SK-N-SH (cell line): ENCODE results near the gene NFATC3. TPM values are rescaled to one million over a fixed set of nuclear protein-coding genes. Genes with fewer than 3 reads are reported as not detected.
"Not testable (repeated sequence)": the region's sequence is repeated elsewhere in the genome, so short reads cannot be mapped to it uniquely, and the experiment has no call there.

ENCODE experiments used
- CTCF ChIA-PET: fragments of 300-600, 350-600 bp; formaldehyde crosslinking; extraction: SDS; loops from one replicate; lab custom pipeline; 2021; lab: Yijun Ruan, JAX
- POLR2A ChIA-PET: fragments of 350-600 bp; sonication (Branson Sonifier 250); formaldehyde crosslinking; extraction: SDS; loops from one replicate; lab custom pipeline; 2020; ENCODE audit warnings: antibody characterized with exemption, inconsistent platforms; lab: Yijun Ruan, JAX
- DNase-seq: peaks from one replicate; pipeline ENCODE4 v3.0.0; 2012
- H2AFZ ChIP-seq: fragments of 200-600 bp; sonication (generic); 2 replicates; pipeline ENCODE4 v1.8.1; 2016; ENCODE audit warnings: antibody characterized with exemption, mild to moderate bottlenecking, low read depth
- H3F3A ChIP-seq: fragments of 200-600 bp; sonication (generic); replicated peaks from 2 replicates; pipeline ENCODE3; 2016; ENCODE audit warnings: antibody characterized with exemption, mild to moderate bottlenecking; ENCODE audit not compliant: insufficient read depth
- H3K27ac ChIP-seq, 2 experiments: fragments of 200-500 bp in 1 of 2; fragments of 200-600 bp in 1 of 2; sonication (Bioruptor generic) in 1 of 2; sonication (generic), shearing (Covaris generic) in 1 of 2; 2 replicates each; pipeline versions ENCODE4 v1.5.1 to v1.6.1; 2014 to 2016; ENCODE audit warnings: low read depth in 2 of 2, inconsistent platforms in 1 of 2, low read length in 1 of 2, mild to moderate bottlenecking in 1 of 2, mixed read lengths in 1 of 2
- H3K27me3 ChIP-seq: fragments of 200-600 bp; sonication (generic), shearing (Covaris generic); 2 replicates; pipeline ENCODE4 v1.6.1; 2016; ENCODE audit warnings: mixed run types; ENCODE audit not compliant: insufficient read depth
- H3K36me3 ChIP-seq, 2 experiments: fragments of 200-500 bp in 1 of 2; fragments of 200-600 bp in 1 of 2; sonication (Bioruptor generic) in 1 of 2; sonication (generic) in 1 of 2; replicated peaks in 1 of 2; 2 replicates each; pipeline versions ENCODE3 to v1.5.1; 2014 to 2016; ENCODE audit warnings: low read length in 1 of 2, mild to moderate bottlenecking in 1 of 2; ENCODE audit not compliant: insufficient read depth in 2 of 2, control insufficient read depth in 1 of 2
- H3K4me1 ChIP-seq, 2 experiments: fragments of 200-500 bp in 1 of 2; fragments of 200-600 bp in 1 of 2; sonication (Bioruptor generic) in 1 of 2; sonication (generic), shearing (Covaris generic) in 1 of 2; 2 replicates each; pipeline versions ENCODE4 v1.5.1 to v1.6.1; 2014 to 2016; ENCODE audit warnings: low read depth in 1 of 2, low read length in 1 of 2, mixed run types in 1 of 2; ENCODE audit not compliant: insufficient read depth in 2 of 2, control insufficient read depth in 1 of 2
- H3K4me2 ChIP-seq: fragments of 200-600 bp; sonication (generic), shearing (Covaris generic); 2 replicates; pipeline ENCODE4 v1.6.1; 2017; ENCODE audit warnings: mixed run types
- H3K4me3 ChIP-seq, 2 experiments: fragments of 200-500 bp in 1 of 2; fragments of 200-600 bp in 1 of 2; sonication (Bioruptor generic) in 1 of 2; sonication (generic), shearing (Covaris generic) in 1 of 2; 2 replicates each; pipeline versions ENCODE4 v1.5.1 to v1.8.1; 2014 to 2016; ENCODE audit warnings: low read depth in 2 of 2, inconsistent platforms in 1 of 2, low read length in 1 of 2, mild to moderate bottlenecking in 1 of 2, mixed read lengths in 1 of 2, moderate library complexity in 1 of 2
- H3K79me2 ChIP-seq: fragments of 200-600 bp; sonication (generic); 2 replicates; pipeline ENCODE4 v1.8.1; 2017; ENCODE audit warnings: mild to moderate bottlenecking; ENCODE audit not compliant: insufficient read depth
- H3K9ac ChIP-seq: fragments of 200-600 bp; sonication (generic); 2 replicates; pipeline ENCODE4 v1.6.1; 2017; ENCODE audit warnings: mixed run types
- H3K9me2 ChIP-seq: fragments of 200-600 bp; sonication (generic); 2 replicates; pipeline ENCODE4 v1.6.1; 2017; ENCODE audit warnings: mixed run types
- H3K9me3 ChIP-seq: fragments of 200-600 bp; sonication (generic); 2 replicates; pipeline ENCODE4 v1.6.1; 2017; ENCODE audit warnings: mixed run types, mild to moderate bottlenecking, moderate library complexity
- H4K20me1 ChIP-seq: fragments of 200-600 bp; sonication (generic); 2 replicates; pipeline ENCODE4 v1.6.1; 2017; ENCODE audit warnings: mild to moderate bottlenecking, mixed run types; ENCODE audit not compliant: insufficient read depth
- FOSL2 ChIP-seq: IDR thresholded peaks from 2 replicates; pipeline ENCODE4 v1.4.0; 2012; ENCODE audit warnings: low read depth, mild to moderate bottlenecking, moderate library complexity, borderline replicate concordance
- FOXJ3 ChIP-seq: sonication (generic); formaldehyde crosslinking; IDR thresholded peaks from 2 replicates; pipeline ENCODE4 v1.5.1; 2020; ENCODE audit warnings: mild to moderate bottlenecking, missing genetic modification reagents
- JUND ChIP-seq: IDR thresholded peaks from 2 replicates; pipeline ENCODE4 v1.4.0; 2012
- NFIC ChIP-seq: IDR thresholded peaks from 2 replicates; pipeline ENCODE4 v1.4.0; 2012; ENCODE audit warnings: borderline replicate concordance
- NRF1 ChIP-seq: IDR thresholded peaks from 2 replicates; pipeline ENCODE4 v1.6.1; 2012; ENCODE audit warnings: low read depth, mild to moderate bottlenecking, low read length
- POLR2AphosphoS5 ChIP-seq: IDR thresholded peaks from 2 replicates; pipeline ENCODE4 v1.6.1; 2012; ENCODE audit warnings: low read depth, low read length
- RAD21 ChIP-seq: IDR thresholded peaks from 2 replicates; pipeline ENCODE4 v1.6.1; 2012; ENCODE audit warnings: mild to moderate bottlenecking, low read length
- REST ChIP-seq: IDR thresholded peaks from 2 replicates; pipeline ENCODE4 v1.6.1; 2012; ENCODE audit warnings: mild to moderate bottlenecking, low read depth, low read length, moderate library complexity
- RFX5 ChIP-seq: IDR thresholded peaks from 2 replicates; pipeline ENCODE4 v1.6.1; 2012; ENCODE audit warnings: mild to moderate bottlenecking, improper control_type of control experiment, low read length
- SIN3A ChIP-seq: IDR thresholded peaks from 2 replicates; pipeline ENCODE4 v1.6.1; 2012; ENCODE audit warnings: low read depth, mild to moderate bottlenecking, low read length, moderate library complexity, borderline replicate concordance
- SMC3 ChIP-seq: IDR thresholded peaks from 2 replicates; pipeline ENCODE4 v1.6.1; 2012; ENCODE audit warnings: low read depth, low read length, improper control_type of control experiment
- TCF12 ChIP-seq: IDR thresholded peaks from 2 replicates; pipeline ENCODE4 v1.4.0; 2012
- WGBS: methylation state at CpG from one replicate; pipeline ENCODE4 v1.1.6; 2017; ENCODE audit warnings: low lambda C conversion rate; 5-methylcytosine and 5-hydroxymethylcytosine counted together
- polyA plus RNA-seq, 3 experiments: library from polyadenylated mRNA; depleted of rRNA; stranded (reverse); fragments of >200 nt; gene quantifications; 2 replicates each; pipeline ENCODE4 v1.2.3, GENCODE V29; 2012
- TF ChIP-seq, protein P1 (sequence below): fragments of 150-350 bp; IDR thresholded peaks from 2 replicates; pipeline ENCODE4 v1.6.1; 2016; ENCODE audit warnings: mild to moderate bottlenecking, low read depth, low read length
- TF ChIP-seq, protein P2 (sequence below): IDR thresholded peaks from 2 replicates; pipeline ENCODE4; 2012

The NFATC3 gene
- polyA plus RNA-seq, 1 of the 3 experiments (the other 2 are of a cell fraction), result 5.7 TPM

DNA sequence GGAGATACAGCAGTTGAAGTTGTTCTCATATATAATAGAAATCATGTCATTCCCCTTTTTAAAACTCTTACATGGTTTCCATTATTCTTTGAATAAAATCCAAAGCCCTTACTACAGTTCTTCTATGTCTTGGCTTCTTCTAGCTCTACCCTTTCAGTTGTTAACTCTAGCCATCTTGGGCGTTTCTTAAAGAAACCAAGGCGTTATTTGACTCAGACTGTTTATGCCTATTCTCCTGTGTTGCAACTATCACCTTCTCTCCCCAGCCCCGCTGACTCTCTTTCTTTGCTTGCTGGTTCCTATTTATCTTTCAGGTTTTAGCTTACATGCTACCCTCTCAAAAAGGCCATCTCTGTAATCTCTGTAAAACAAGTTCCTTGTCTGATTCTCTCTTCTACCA, 32.7 kb downstream of the NFATC3 start (continued):
- TF ChIP-seq, protein P1, sequence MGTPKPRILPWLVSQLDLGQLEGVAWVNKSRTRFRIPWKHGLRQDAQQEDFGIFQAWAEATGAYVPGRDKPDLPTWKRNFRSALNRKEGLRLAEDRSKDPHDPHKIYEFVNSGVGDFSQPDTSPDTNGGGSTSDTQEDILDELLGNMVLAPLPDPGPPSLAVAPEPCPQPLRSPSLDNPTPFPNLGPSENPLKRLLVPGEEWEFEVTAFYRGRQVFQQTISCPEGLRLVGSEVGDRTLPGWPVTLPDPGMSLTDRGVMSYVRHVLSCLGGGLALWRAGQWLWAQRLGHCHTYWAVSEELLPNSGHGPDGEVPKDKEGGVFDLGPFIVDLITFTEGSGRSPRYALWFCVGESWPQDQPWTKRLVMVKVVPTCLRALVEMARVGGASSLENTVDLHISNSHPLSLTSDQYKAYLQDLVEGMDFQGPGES, result no peak
- TF ChIP-seq JUND, result no peak
- TF ChIP-seq FOSL2, result no peak
- TF ChIP-seq POLR2AphosphoS5, result no peak

GRCh38 chr16:68118954-68119353, 33.8 kb downstream of the NFATC3 start:
- not testable (repeated sequence) for H3K4me3 ChIP-seq, H3K36me3 ChIP-seq, H3F3A ChIP-seq, H3K4me2 ChIP-seq, H3K9me2 ChIP-seq, H3K27ac ChIP-seq, H2AFZ ChIP-seq, DNase-seq, H3K4me1 ChIP-seq, H3K9ac ChIP-seq, H3K27me3 ChIP-seq, H3K9me3 ChIP-seq
- POLR2A ChIA-PET, result interaction anchor here (1.4 kb wide), 1 partner anchor 35 kb away, joined by 5 read pairs; no protein-coding TSS in a partner anchor
- 97% methylated on average over 13 of the region's 13 CpGs for WGBS
- peaks cover 92% of the 10 kb centered on the region for H3K79me2 ChIP-seq
- H4K20me1 ChIP-seq, result peaks cover 24% of the 10 kb centered on the region
- CTCF ChIA-PET, result interaction anchor here (1.3 to 1.7 kb wide), 2 partner anchors 10 to 109 kb away, joined by 5 to 7 read pairs; no protein-coding TSS in a partner anchor

- H3K4me2 ChIP-seq, H3K4me1 ChIP-seq, POLR2A ChIA-PET, H3K9me3 ChIP-seq, H3K9ac ChIP-seq, H2AFZ ChIP-seq, H3K27ac ChIP-seq, H3K36me3 ChIP-seq, H3K9me2 ChIP-seq, DNase-seq, H3K4me3 ChIP-seq, H3F3A ChIP-seq, H3K27me3 ChIP-seq: not testable (repeated sequence)
- Histone ChIP-seq H3K79me2 (peaks cover 92% of the 10 kb centered on the region), H4K20me1 (peaks cover 18% of the 10 kb centered on the region)
- CTCF ChIA-PET, result interaction anchor here (2.3 kb wide), 1 partner anchor 27 kb away, joined by 11 read pairs; no protein-coding TSS in a partner anchor
- WGBS, result 97% methylated on average over 5 of the region's 5 CpGs
These were observed 35.3 kb downstream of the NFATC3 start for GRCh38 chr16:68120496-68120895.

GRCh38 chr16:68126395-68126794, 41.2 kb downstream of the NFATC3 start:
- peaks cover 59% of the 10 kb centered on the region for H3K79me2 ChIP-seq
- 100% methylated on average over 2 of the region's 2 CpGs for WGBS
- no peak overlapping the region for H2AFZ ChIP-seq
- no peaks in the 10 kb centered on the region for H3K9me2 ChIP-seq
- H3K9ac ChIP-seq, result no peak overlapping the region
- H3K4me3 ChIP-seq, result no peak overlapping the region
- no peaks in the 10 kb centered on the region for H4K20me1 ChIP-seq
- TF ChIP-seq TCF12 (no peak), SMC3 (no peak), RAD21 (no peak), FOXJ3 (no peak), RFX5 (no peak), NFIC (no peak), FOSL2 (no peak), REST (no peak), SIN3A (no peak), NRF1 (no peak)
- TF ChIP-seq, protein P2, sequence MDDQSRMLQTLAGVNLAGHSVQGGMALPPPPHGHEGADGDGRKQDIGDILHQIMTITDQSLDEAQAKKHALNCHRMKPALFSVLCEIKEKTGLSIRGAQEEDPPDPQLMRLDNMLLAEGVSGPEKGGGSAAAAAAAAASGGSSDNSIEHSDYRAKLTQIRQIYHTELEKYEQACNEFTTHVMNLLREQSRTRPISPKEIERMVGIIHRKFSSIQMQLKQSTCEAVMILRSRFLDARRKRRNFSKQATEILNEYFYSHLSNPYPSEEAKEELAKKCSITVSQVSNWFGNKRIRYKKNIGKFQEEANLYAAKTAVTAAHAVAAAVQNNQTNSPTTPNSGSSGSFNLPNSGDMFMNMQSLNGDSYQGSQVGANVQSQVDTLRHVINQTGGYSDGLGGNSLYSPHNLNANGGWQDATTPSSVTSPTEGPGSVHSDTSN, result no peak
- no peaks in the 10 kb centered on the region for H3K4me1 ChIP-seq
- H3K27ac ChIP-seq, result no peak overlapping the region
- no peak overlapping the region for H3K4me2 ChIP-seq
- H3K36me3 ChIP-seq, result peaks cover 0 to 6% of the 10 kb centered on the region in 2 experiments
- H3K9me3 ChIP-seq, result no peaks in the 10 kb centered on the region
- no peaks in the 10 kb centered on the region for H3K27me3 ChIP-seq
- DNase-seq, result no peak
- POLR2A ChIA-PET, result no interaction called here
- CTCF ChIA-PET, result no interaction called here
- H3F3A ChIP-seq, result no peaks in the 10 kb centered on the region
